GM20000 (cell line): ENCODE data around the gene BAG1.

Experiments
- DNase-seq: peaks from one replicate; pipeline ENCODE4 v3.0.0; 2012; ENCODE audit warnings: low spot score
- TF ChIP-seq, protein P1 (sequence below): IDR thresholded peaks from 2 replicates; pipeline ENCODE4 v1.5.1; 2012; ENCODE audit warnings: mild to moderate bottlenecking, control low read depth; ENCODE audit errors: extremely low read depth, missing control alignments

Gene BAG1

DNA sequence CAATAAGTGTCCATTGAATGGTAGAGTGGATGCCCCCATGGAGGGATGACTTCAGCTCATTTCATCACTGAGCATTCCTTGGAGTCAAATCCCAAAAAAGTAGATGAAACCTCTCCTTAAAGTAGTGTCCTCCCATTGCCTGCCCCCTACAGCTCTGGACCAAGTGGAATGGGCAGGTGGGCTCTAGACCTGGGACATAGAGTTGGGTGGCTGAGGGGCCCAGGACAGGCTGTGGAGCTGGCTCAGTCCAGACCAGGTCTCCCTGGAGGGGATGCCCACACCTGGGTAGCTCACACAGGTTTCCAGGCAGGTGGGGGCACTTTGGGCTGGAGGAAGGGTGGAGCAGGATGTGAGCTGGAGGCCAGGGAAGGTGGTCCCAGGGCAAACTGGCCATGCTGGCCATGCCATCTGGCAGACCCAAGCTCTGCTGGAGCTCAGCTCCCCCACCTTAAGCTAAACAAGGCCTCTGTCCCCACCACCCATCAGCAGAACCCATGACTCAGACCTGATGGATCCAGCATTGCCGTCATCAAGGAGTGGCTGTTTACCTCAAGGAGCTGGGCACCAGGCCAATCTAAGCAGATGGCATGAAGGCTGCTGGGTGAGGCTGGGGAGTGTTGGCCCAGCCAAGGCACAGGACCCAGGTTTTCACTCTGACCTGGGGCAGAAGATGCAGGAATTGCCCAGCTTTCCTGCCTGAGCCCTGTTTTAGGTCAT, 30.7 kb downstream of the BAG1 start:
- DNase-seq = no peak
- TF ChIP-seq, protein P1, sequence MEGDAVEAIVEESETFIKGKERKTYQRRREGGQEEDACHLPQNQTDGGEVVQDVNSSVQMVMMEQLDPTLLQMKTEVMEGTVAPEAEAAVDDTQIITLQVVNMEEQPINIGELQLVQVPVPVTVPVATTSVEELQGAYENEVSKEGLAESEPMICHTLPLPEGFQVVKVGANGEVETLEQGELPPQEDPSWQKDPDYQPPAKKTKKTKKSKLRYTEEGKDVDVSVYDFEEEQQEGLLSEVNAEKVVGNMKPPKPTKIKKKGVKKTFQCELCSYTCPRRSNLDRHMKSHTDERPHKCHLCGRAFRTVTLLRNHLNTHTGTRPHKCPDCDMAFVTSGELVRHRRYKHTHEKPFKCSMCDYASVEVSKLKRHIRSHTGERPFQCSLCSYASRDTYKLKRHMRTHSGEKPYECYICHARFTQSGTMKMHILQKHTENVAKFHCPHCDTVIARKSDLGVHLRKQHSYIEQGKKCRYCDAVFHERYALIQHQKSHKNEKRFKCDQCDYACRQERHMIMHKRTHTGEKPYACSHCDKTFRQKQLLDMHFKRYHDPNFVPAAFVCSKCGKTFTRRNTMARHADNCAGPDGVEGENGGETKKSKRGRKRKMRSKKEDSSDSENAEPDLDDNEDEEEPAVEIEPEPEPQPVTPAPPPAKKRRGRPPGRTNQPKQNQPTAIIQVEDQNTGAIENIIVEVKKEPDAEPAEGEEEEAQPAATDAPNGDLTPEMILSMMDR = no peak

GRCh38 chr9:33232815-33233214, 31.7 kb downstream of the BAG1 start:
- DNase-seq = no peak
- TF ChIP-seq, protein P1 = no peak

DNA sequence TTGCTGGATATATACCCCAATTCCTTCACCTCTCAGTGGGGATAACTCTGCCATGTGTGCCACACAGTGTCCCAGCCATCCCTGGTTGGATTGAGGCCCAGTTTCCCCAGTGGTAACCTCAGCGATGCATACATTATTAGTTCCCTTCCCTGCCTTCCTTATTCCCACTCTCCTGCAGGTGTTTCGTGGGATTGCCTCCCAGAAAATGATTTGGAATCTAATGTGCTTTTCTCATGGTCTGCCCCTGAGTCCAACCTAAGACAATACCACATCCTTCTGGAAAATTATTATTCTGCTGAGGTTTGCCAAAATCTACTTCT, 32.9 kb downstream of the BAG1 start:
- TF ChIP-seq, protein P1 = no peak
- DNase-seq = no peak

DNA sequence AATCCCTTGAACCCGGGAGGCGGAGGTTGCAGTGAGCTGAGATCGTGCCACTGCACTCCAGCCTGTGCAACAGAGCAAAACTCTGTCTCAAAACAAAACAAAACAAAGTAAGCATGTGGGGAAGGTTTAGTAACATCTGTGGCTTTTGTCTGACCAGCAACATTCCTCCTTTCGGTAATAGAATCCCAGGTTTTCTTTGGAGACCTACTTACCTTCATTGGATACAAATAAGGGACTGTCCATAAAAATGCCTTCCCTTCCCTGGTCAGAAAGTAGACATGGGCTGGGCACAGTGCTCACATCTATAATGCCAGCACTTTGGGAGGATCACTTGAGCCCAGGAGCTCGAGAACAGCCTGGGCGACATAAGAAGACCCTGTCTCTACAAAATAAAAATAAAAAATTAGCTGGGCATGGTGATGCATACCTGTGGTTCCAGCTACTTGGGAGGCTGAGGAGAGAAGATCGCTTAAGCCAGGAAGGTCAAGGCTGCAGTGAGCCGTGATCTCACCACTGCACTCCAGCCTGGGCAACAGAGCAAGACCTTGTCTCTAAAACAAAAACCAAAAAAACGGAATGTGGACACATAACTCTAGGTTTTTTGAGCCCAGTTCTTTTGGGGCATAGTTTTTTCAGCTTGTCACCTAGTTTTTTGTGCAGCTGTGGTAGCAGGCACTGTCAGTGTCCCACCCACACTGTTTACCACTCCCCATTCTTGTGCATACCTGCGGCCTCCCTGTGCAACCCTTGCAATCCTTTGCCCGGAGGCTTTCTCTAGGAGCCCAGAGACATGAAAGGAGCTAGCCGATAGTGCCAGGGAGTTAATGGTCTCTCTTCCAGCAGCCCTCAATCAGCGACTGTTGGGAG, 33.5 kb downstream of the BAG1 start:
- TF ChIP-seq, protein P1 = no peak
- no peak for DNase-seq

- TF ChIP-seq, protein P1 = no peak
- no peak for DNase-seq
Observed at GRCh38 chr9:33229359-33230114, 35.0 kb downstream of the BAG1 start.

DNA sequence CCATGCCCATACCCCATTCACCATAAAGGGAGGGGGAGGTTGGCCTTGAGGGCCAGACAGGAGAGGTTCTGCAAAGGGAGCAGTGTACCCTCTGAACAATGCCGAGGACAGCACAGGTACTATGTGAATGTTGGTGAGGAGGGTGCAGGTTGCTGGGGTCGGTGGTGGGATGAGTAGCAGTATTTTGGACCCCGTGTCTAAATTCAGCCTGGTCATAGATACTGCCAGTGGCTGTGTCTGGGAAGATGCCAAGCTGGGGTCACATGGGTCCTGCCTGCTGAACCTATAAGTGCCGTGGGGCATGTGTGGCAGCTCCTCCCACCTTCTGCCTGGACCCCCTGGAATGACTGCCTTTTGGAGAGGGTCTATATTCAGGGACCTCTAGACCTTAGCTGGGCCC, 35.9 kb downstream of the BAG1 start:
- no peak for DNase-seq
- TF ChIP-seq, protein P1 = no peak

GRCh38 chr9:33227741-33228140, 36.8 kb downstream of the BAG1 start:
- TF ChIP-seq, protein P1 = no peak
- DNase-seq = no peak
